Measurements from ENCODE around the gene ACTL10.

ACTL10 gene

DNA sequence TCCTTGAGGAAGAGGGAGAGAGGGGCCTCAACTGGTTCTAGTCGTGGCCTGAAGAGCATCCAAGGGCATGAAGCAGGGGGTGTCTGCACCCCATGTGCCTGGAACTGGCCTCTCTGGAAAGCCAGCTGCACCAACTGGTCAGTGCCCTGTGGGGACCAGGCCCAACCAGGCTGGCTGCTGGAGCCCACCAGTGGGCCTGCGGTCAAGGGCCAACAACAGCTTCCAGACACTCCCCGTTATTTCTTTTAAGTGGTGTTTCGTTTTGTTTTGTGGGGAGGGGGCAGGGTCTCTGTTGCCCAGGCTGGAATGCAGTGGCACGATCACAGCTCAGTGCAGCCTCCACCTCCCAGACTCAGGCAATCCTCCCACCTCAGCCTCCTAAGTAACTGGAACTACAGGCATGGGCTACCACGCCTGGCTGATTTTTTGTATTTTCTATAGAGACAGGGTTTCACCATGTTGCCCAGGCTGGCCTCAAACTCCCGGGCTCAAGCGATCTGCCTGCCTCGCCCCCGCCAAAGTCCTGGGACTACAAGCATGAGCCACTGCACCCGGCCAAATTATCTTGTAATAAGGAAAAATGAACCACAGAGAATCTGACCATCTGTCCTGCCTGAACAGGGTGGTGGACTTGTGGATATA, 16.5 kb upstream of the ACTL10 start:
- DNase-seq = no peak

DNA sequence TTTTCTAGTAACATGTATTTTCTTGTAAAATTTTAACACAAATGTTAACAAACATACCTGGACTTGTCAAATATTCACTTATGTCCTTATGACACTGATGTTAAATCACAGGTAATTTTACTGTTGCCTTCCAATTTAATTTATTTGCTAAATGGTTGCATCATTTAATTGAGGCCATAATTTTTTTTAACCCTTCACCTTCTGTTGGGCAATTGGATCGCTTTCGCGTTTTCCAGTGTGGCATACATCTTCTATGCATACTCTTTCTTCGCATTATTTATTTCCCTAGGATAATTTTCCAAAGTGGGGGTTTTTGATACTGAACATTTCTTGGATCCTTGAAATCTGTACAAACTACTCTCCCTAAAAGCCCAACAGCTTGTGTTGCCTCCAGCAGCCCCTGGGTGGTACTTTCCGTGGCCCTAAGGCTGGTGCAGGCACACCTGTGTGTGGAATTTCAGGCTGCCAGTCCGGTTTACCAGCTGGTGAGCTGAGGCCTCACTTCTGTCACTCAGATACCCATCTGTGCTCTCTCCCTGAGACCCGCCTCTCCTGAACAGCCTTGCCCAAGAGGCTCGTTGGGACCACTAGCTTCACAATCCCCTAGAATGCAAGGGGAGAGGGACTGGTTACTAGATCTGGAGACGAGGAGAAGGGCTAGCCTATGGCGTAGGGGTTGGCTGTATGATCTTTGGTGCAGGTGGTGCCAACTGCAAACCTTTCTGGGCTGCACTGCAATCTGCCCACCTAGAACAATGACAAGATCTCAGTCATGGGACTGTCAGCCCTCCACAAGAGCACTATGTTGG, 15.8 kb upstream of the ACTL10 start:
- DNase-seq = no peak

DNA sequence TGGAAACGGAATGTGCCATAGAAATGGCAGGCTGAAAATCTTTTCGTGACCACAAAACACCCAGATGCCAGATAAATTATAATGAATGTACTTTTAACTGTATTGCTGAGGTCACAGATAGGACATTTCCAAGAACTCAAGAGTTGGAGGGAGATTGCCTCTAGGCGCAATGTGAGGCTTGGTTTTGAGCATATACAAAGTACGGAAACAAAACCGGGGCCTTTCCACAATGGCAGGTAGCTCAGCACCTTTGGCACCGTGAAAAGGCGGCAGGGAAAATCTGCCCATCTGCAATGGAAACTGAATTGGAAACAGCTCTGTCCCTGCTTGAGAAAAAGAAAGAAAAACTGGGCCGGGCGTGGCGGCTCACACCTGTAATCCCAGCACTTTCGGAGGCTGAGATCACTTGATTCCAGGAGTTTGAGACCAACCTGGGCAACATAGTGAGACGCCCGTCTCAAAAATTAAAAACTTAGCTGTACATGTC, 15.1 kb upstream of the ACTL10 start:
- DNase-seq = no peak

DNA sequence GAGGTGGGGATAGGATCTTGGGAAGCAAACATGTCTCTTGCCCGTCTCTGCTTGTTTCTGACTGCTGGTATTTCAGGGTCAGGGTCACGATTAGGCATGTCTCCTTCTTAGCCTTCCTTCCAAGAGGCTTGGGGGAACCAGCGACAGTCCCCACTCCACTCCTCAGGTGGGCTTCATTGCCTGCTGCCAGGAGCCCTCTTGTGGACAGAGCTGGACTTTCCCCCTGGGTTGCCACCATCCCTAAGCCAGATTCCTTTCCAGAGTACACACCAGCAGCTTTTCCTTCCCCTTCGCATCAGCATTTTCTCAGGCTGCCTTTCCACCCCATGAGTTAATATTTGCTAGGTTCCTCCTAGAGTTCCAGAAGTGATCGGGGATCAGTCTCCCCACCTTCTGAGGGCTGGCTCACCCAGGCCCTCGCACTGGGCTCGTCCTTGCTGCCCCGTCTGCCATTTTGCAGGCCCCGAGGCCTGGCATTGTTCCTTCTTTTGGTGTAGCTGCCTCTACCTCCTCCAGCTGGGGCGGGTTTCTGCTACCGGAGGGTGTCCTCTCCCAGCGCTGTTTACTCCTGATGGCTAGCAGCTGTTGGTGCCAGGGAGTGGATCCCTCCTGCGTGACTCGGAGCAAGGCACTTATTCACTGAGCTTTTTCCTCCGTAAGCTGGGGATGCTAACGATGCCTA, 13.4 kb upstream of the ACTL10 start:
- peak; percentile 54 for DNase-seq

DNA sequence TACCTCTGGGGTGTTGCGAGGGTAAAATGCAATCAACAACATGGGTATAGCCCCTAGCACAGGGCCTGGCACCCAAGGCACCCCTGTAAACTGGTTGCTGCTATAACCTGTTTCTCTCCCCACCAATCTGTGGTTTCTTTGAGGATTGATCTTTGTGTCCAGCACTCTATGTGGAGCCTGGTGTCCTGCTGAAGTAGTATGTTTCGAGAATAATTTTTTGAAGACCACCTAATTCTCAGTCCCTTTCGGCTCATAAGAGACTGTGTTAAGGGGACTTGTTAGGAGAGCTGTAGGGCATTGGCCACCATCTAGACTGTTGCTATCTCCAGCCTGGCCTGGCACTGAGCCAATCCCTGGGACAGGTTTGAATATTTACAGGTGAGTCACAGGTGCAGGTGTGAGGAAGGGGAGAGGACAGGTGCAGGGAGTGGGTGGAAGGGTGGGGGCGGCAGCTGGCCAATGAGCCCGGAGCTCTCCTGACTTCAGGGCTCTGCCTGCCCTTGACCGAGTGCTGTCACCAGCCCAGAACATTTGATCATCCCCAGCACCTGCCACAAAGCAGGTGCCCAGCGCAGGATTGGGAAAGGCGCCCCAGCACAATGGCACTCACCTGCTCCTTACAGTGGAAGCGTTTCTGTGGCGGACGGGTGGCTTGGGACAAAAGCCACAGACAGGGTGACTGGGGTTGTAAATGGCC, 12.7 kb upstream of the ACTL10 start:
- no peak for DNase-seq

DNA sequence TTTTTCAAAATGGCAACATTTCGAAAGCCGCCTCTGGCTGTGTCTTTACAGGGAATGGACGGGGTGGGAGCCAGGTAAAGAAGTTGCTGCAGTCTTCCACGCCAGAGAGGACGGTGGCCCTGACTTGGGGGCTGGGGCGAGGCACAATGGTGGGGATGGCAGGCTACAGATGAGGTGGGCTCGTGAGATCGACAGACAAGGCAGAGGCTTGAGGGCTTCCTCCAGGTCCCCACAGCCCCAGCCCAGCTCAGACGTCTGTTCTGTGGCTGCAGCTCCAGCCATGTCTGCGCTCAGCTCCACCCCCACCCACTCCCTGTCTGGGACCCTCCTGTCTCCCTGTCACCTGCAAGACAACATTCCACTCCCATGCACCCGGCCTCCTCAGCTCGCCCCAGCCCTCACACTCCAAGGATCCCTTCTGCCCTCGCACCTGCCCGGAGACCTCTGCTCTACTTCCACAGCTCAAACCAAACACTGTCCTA, 12.0 kb upstream of the ACTL10 start:
- DNase-seq = no peak

DNA sequence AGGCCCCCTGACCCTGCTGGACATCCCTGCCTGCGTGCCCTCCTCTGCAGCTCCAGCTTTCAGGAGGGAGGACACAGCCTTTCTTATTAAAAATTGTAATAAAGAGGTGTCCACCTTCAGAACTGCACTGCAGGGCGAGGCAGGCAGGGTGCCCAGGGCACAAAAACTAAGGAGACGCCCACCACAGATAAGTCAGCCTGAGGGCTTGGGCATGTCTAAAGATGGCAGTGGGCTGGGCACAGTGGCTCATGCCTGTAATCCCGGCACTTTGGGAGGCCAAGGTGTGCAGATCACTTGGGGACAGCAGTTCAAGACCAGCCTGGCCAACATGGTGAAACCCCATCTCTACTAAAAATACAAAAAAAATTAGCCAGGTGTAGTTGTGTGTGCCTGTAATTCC, 11.6 kb upstream of the ACTL10 start:
- DNase-seq = no peak

DNA sequence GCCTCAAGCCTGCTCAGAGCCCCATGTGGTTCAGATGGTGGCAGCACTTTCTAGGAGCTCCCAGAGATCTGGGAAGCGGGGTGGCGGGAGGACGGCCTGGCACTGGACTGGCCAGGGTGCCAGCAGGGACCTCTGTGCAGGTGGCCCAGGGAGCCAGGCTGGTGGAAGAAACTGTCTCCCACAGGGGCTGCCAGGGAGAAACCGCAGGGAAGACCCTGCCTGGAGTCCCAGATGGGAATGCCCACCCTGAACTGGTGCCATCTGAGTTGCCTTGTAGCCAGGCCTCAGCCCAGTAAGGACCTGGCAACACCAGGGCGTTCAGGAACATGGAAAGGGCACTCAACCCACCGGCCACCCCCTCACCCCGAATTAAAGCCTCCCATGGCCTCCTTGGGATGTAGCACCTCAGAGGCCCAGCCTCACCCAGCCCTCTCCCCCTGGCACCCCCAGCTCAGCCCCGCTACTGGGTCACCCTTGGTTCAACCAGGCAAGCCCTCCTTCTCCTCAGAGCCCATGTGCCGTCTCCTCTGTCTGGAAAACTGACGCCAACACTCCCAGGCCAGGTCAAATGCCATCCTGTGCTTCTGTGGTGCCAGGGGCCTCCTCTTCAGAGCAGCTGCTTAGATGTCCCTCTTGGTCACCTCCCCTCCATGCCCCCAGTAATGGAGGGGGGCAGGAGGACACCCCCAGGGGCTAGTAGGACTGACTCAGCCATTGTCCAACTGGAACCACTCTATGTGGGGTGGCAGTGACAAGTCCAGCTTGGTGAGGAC, 10.5 kb upstream of the ACTL10 start:
- DNase-seq = no peak

DNA sequence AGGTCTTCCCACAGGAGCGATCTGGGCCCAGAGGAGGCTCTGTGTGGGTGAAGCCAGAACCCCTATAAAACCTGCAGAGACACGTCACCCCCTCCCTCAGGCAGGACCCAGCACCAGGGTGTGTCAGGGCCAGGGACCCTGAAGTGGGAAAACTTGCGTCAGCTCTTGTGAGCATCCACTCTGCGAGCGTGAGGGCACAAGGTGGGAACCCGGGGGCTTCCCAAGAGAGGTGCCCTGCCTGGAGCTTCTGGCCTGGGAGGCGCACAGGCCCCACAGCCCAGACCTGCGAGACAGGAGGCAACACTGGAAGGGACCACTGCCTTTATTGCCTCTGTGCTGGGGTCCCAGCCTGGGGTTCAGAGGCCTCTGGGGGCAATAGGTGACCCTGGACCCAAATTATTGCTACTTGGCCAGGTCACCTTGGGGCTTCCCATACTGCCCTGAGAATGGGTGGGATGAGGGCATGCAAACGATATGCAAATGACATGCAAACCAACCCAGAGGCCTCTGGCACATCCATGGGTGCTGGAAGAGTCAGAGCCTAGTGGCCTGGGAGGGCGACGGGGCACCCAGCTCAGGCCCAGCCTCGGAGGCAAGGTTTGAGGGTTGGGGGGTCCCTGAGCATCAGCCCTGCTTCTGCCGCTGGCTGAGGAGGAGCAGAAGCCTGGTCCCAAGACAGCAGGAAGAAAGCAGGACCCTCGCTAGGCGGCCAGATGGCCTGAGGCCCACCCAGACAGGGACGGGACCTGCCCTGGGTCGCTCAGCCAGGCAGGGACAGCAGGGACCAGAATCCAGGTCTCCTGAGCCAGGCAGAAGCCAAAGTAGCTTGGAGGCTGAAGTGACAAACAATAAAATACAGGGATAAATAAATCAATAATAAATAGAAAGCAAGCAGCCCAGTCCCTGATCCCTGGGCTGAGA, 9.7 kb upstream of the ACTL10 start:
- no peak for DNase-seq

DNA sequence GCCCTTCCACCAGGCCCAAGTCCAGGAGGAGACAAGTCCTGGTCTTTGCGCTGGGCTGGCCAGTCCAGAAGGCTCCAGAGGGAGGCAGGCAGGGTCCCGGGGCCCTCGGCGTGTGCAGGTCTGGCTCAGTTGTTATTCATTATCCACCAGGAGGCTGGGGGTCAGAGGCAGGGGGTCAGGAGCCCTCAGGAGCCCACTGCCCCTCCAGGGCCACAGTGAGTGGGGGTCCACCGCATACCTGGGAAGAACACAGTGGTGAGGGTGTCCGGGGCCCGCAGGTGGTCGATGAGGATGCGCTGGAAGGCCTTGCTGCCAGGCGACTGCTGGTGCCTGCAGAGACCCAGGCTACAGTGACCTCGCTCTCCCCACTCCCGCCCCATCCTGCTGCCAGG, 9.0 kb upstream of the ACTL10 start:
- no peak for DNase-seq

DNA sequence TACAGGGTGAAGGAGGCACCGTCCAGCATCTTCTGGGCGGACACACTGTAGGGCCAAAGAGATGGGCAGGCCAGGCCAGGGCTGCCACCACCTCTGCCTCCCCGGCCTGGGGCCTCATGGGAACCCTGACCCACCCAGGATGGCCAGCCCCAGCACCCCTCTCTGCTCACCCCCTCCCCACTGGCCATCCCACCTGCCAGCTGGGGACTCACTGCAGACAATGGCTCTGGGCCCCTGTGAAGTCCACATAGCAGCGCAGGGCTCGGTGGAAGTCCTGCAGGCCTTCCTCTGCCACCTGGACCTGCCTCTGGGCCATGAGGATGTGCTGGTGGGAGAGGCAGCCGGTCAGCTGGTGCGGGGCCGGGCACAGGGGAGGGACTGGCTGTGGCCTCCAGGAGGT, 8.2 kb upstream of the ACTL10 start:
- no peak for DNase-seq

DNA sequence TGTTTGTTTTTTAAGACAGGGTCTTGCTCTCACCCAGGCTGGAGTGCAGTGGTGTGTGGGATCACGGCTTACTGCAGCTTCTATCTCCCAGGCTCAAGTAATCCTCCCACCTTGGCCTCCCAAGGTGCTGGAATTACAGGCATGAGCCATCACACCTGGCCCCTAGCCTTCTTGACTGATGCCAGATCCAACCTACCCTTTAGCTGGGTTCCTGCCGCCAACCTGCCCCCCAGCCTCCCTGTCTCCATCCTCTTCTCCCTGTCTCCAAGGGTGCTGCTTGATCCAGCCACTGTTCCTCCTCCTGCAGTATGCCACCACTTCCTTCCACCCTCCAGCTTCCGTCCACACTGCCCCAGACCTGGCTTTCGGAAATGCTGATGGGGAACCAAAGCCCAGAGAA, 7.8 kb upstream of the ACTL10 start:
- DNase-seq = no peak

DNA sequence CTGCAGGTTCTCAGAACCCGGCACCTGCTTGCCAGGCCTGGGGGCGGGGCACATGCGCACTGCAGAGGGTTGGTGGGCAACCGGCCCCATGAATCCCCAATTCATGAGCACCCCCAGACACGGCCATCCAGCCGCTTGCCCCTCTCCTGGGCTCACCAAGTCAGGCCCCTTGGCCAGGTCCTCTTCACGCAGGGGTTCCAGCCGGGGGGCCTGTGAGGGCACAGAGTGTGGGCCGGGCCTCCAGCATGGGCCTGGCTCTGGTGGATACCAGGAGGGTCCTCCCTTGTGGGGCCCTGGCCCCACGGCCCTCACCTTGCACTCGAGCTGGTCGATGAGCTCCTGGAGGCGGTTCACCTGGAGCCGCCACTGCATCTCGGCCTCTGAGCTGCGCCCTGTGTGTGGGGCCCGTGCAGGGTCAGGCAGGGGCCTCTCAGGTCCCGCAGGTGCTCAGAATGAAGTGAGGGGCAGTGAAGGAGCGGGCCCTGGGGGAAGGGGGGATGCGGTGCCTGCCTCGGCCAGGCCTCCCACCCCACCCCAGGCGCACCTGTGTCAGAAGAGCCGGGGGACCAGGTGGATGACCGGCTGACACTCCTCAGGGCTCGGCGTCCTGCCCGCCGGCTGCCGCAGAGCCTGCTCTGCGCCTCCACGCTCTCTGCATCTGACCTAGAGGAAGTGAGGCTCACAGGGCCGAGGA, 7.3 kb upstream of the ACTL10 start:
- no peak for DNase-seq

DNA sequence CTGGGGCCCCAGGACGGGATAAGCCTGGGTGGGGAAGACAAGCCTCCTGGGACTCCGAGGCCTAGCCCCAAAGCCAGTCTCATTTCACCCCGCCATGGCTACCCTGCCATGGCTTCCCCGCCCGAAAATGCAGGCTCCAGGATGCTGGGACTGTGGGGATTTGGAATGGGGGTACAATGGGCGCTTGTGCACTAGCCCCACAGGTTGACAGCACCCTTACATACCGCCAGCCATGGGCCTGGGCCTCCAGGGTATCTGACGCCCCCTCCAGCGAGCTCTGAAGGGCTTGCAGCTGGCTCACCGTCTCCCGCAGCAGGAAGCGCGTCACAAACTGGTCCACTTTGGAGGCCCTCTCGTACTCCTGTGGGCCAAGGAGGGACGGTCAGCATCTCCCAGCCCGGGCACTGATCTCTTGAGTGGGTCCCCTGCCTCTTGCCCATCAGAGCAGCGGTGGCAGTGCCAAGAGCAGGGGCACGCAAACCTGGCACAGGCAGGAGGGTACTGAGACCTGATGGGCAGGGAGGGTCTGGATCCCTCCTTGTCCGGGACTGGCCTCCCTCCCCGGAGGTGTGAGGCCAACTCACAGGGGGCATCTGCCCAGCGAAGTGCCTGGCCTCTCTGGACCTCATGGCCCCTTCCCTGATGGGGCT, 6.6 kb upstream of the ACTL10 start:
- no peak for DNase-seq

DNA sequence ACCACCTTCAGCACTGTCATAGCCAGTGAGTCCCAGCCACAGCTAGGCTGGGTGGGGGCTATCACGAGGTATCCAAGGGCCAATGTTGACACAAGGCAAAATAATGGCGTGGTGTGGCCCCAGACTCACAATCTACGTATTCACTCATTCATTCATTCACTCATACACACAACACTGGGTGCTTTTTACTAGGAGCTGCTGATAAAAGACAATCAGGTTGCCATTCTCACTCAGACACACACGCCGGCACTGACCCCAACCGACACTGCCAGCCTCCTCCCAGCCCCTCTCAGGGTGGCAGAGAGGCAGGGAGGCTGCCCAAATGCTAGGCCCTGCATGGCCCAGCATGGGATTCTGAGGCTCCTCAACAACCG, 6.1 kb upstream of the ACTL10 start:
- DNase-seq = no peak

DNA sequence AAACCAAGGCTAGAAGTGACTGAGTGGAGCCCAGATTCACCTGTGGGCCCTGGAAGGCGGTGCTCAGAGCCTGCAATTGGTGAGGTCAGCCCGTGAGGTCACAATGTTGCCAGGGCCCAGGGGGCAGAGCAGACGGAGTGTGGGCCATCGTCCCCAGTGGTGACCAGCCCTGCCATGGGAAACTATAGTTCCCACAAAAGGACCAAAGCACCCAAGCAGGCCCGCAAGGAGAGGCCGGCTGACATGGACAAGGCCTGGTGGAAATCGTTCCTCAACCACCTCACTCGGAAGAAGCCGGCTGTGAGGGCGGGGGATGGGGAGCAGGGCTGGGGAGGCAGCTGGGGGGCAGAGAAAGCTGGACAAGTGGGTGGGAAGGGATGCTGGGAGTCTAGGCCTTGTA, 4.6 kb upstream of the ACTL10 start, which contains the start of gene C20orf144:
Gene C20orf144 (plus strand): TSS at position 156 of the 400 bp plus-strand sequence. CDS start 19 bp downstream, at position 175.
- DNase-seq = no peak

DNA sequence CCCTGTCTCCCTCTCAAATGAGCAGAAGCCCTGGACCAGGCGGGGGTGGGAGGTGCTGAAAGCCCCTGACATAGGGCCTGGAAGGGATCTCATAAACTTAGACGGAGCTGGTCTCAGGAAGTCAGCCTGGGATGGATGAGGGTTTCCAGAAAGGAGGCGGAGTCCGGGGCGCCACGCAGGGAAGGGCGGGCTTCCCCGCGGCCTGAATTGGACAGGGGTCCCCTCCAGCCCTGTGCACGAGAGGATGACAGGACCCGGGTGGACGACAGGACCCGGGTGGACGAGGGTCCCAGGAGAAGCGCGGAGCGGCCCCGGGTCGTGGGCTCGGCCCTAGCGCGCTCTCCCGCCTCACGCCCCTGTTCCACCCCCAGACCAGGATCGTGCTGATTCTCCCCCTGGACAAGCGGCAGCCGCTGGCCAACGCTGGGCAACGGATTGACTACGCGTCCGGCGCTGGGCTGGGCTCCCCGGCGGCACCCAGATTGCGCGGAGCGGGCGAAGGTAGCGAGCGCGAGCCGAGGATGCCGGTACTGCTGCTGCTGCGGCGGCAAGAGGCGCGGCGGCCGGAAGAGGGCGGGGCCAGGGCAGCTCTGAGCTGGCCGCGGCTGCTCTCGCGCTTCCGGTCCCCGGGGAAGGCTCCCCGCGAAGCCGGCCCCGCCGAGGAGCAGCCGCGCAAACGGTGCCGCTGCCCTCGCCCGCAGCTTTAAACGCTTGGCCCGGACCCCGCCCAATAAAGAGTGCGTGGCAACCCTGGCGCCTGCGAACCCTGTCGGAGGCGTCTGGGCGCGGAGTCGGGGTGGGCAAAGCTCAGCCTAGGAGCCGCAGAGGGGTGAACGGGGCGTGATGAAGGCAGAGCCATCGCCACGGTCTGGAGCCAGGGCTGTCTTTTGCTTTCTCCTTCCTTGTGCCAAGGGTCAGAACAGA, 3.3 kb upstream of the ACTL10 start:
- peak; percentile 89 for DNase-seq

DNA sequence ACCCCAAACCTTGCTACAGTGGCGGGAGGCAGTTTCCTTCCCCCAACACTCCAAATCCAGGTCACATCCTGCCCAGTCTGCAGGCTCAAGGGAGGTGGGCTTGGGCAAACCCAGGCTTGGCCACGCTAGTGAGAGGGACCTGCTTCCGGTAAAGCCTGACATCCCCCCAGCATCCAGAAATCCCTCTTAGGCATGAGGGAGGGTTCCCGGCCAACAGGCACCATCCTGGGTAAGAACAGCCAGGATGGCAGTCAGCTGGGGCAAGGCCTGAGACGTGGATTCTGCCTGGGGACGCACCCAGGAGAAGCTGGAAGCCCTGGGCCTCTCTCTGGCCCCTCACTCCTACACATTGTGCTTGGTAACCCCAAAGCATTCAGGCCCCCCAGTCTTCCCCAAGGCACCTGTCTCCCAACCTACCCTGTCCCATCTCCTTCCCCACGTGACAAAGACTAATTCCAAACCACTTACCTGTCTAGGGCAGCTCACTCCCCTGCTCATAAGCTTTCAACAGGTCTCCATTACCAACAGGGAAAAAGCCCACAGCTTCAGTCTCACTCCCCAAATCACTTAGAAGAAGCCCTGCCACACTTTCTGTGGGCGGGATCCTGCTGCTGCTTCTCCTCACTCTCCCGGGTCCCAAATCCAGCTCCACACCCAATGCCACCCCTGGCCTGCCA, 2.5 kb upstream of the ACTL10 start:
- no peak for DNase-seq

Data from activated CD4-positive, alpha-beta T cell treated with anti-CD3 and anti-CD28 coated beads for 48 hours (primary cell).